Astrocyte (in vitro differentiated cells and primary cell): ENCODE measurements around the gene CCDC3. TPM values are rescaled to one million over a fixed set of nuclear protein-coding genes. Genes with fewer than 3 reads are reported as not detected.

Experiments
- DNase-seq: peaks from one replicate; pipeline ENCODE4 v3.0.0-alpha.2; 2010; ENCODE audit warnings: low read depth
- FAIRE-seq: peaks from 2 replicates; lab custom pipeline; 2011; peaks lifted over from hg19 to GRCh38; lab: Jason Lieb, UNC
- H2AFZ ChIP-seq: 2 replicates; pipeline ENCODE4 v1.6.0; 2012; ENCODE audit warnings: low read depth, low read length, inconsistent platforms
- H3K27ac ChIP-seq: 2 replicates; pipeline ENCODE4 v1.5.1; 2011; ENCODE audit warnings: low read depth, low read length, inconsistent platforms
- H3K27me3 ChIP-seq: 2 replicates; pipeline ENCODE4 v1.6.0; 2011; ENCODE audit warnings: low read length, inconsistent platforms; ENCODE audit not compliant: insufficient read depth
- H3K36me3 ChIP-seq: 2 replicates; pipeline ENCODE4 v1.5.1; 2011; ENCODE audit warnings: low read length, inconsistent platforms; ENCODE audit not compliant: insufficient read depth
- H3K4me1 ChIP-seq: 2 replicates; pipeline ENCODE4 v1.5.1; 2011; ENCODE audit warnings: low read length, inconsistent platforms; ENCODE audit not compliant: insufficient read depth
- H3K4me2 ChIP-seq: 2 replicates; pipeline ENCODE4 v1.6.0; 2012; ENCODE audit warnings: low read length, inconsistent platforms
- H3K4me3 ChIP-seq: 2 replicates; pipeline ENCODE4 v1.5.1; 2011; ENCODE audit warnings: low read depth, mild to moderate bottlenecking, low read length, inconsistent platforms; ENCODE audit not compliant: insufficient read depth
- H3K79me2 ChIP-seq: 2 replicates; pipeline ENCODE4 v1.6.0; 2012; ENCODE audit warnings: mild to moderate bottlenecking, low read length, inconsistent platforms; ENCODE audit not compliant: insufficient read depth
- H3K9ac ChIP-seq: 2 replicates; pipeline ENCODE4 v1.6.0; 2012; ENCODE audit warnings: mild to moderate bottlenecking, low read length, inconsistent platforms
- H3K9me3 ChIP-seq: 2 replicates; pipeline ENCODE4 v1.5.1; 2012; ENCODE audit warnings: low read depth, mild to moderate bottlenecking, low read length, inconsistent platforms; ENCODE audit not compliant: insufficient read depth
- H4K20me1 ChIP-seq: 2 replicates; pipeline ENCODE4 v1.6.0; 2012; ENCODE audit warnings: low read length, inconsistent platforms; ENCODE audit not compliant: insufficient read depth
- H3K27ac Mint-ChIP-seq: one replicate; pipeline ENCODE4 v1.8.0; 2021; ENCODE audit warnings: mild to moderate bottlenecking, mixed read lengths; ENCODE audit not compliant: unreplicated experiment
- H3K27me3 Mint-ChIP-seq: one replicate; pipeline ENCODE4 v1.8.0; 2021; ENCODE audit warnings: low read depth, mixed read lengths; ENCODE audit not compliant: unreplicated experiment
- H3K36me3 Mint-ChIP-seq: one replicate; pipeline ENCODE4 v1.8.0; 2021; ENCODE audit warnings: low read depth, mixed read lengths; ENCODE audit not compliant: unreplicated experiment
- H3K4me1 Mint-ChIP-seq: one replicate; pipeline ENCODE4 v1.8.0; 2021; ENCODE audit warnings: low read depth, mixed read lengths; ENCODE audit not compliant: unreplicated experiment
- H3K4me3 Mint-ChIP-seq: one replicate; pipeline ENCODE4 v1.8.0; 2021; ENCODE audit warnings: mild to moderate bottlenecking, moderate library complexity, mixed read lengths; ENCODE audit not compliant: unreplicated experiment
- H3K9me3 Mint-ChIP-seq: one replicate; pipeline ENCODE4 v1.8.0; 2021; ENCODE audit warnings: mild to moderate bottlenecking, mixed read lengths; ENCODE audit not compliant: unreplicated experiment
- CTCF ChIP-seq: IDR thresholded peaks from 2 replicates; pipeline ENCODE4 v1.5.1; 2011; ENCODE audit warnings: low read depth, mild to moderate bottlenecking, inconsistent platforms, low read length, moderate library complexity; ENCODE audit not compliant: insufficient read depth
- EZH2 ChIP-seq: IDR thresholded peaks from 2 replicates; pipeline ENCODE4 v1.6.1; 2012; ENCODE audit warnings: mild to moderate bottlenecking, low read length, inconsistent platforms; ENCODE audit not compliant: insufficient read depth
- total RNA-seq: library from RNA; stranded (reverse); gene quantifications from 2 replicates; pipeline ENCODE4 v1.2.1, GENCODE V29; 2021

Gene CCDC3
- total RNA-seq, 1 donor from 2014 or later: 25.8 TPM

- H3K9me3 Mint-ChIP-seq: peaks cover 8% of the 10 kb centered on the region
- H3K9me3 ChIP-seq: no peaks in the 10 kb centered on the region
- no peak overlapping the region for H3K27ac Mint-ChIP-seq
- H3K27me3 ChIP-seq: peaks cover 16% of the 10 kb centered on the region
- H3K79me2 ChIP-seq: no peaks in the 10 kb centered on the region
- no peaks in the 10 kb centered on the region for H3K4me1 Mint-ChIP-seq
- H3K27me3 Mint-ChIP-seq: peaks cover 42% of the 10 kb centered on the region
- FAIRE-seq (no peak), DNase-seq (no peak)
- peaks cover 2% of the 10 kb centered on the region for H3K36me3 Mint-ChIP-seq
- no peak overlapping the region for H3K4me3 ChIP-seq
- no peak overlapping the region for H3K4me3 Mint-ChIP-seq
- no peaks in the 10 kb centered on the region for H4K20me1 ChIP-seq
- TF ChIP-seq CTCF (no peak), EZH2 (no peak)
- H3K4me2 ChIP-seq: no peak overlapping the region
- no peak overlapping the region for H3K27ac ChIP-seq
- no peaks in the 10 kb centered on the region for H3K4me1 ChIP-seq
- H3K9ac ChIP-seq: no peak overlapping the region
- no peak overlapping the region for H2AFZ ChIP-seq
- H3K36me3 ChIP-seq: no peaks in the 10 kb centered on the region
Observed at GRCh38 chr10:13006037-13006436, 4.5 kb upstream of the CCDC3 start.

GRCh38 chr10:13003759-13004158 lies 2.2 kb upstream of the CCDC3 start:
- DNase-seq (no peak), FAIRE-seq (no peak)
- H3K4me2 ChIP-seq: no peak overlapping the region
- H2AFZ ChIP-seq: no peak overlapping the region
- Mint-ChIP-seq H3K27me3 (peaks cover 54% of the 10 kb centered on the region), H3K4me3 (no peak overlapping the region), H3K36me3 (peaks cover 2% of the 10 kb centered on the region), H3K27ac (no peak overlapping the region), H3K4me1 (peaks cover 13% of the 10 kb centered on the region), H3K9me3 (peaks cover 8% of the 10 kb centered on the region)
- H3K4me1 ChIP-seq: peaks cover 2% of the 10 kb centered on the region
- no peak overlapping the region for H3K4me3 ChIP-seq
- H3K36me3 ChIP-seq: no peaks in the 10 kb centered on the region
- H3K27ac ChIP-seq: no peak overlapping the region
- peaks cover 8% of the 10 kb centered on the region for H4K20me1 ChIP-seq
- no peaks in the 10 kb centered on the region for H3K9me3 ChIP-seq
- no peak overlapping the region for H3K9ac ChIP-seq
- no peaks in the 10 kb centered on the region for H3K79me2 ChIP-seq
- H3K27me3 ChIP-seq: peaks cover 26% of the 10 kb centered on the region
- TF ChIP-seq CTCF (no peak), EZH2 (no peak)

GRCh38 chr10:13003004-13003403 lies 1.5 kb upstream of the CCDC3 start:
- Mint-ChIP-seq H3K27me3 (peaks cover 54% of the 10 kb centered on the region), H3K4me3 (peak overlapping the region; percentile 48), H3K27ac (no peak overlapping the region)

More at GRCh38 chr10:13003004-13003403, 1.5 kb upstream of the CCDC3 start:
- H3K4me1 ChIP-seq: peaks cover 2% of the 10 kb centered on the region
- Mint-ChIP-seq H3K4me1 (peaks cover 13% of the 10 kb centered on the region), H3K9me3 (peaks cover 8% of the 10 kb centered on the region), H3K36me3 (peaks cover 3% of the 10 kb centered on the region)
- no peaks in the 10 kb centered on the region for H3K36me3 ChIP-seq
- no peak overlapping the region for H3K4me2 ChIP-seq
- H3K79me2 ChIP-seq: no peaks in the 10 kb centered on the region
- peak; percentile 33 for DNase-seq
- no peak overlapping the region for H2AFZ ChIP-seq
- no peak for FAIRE-seq
- no peak overlapping the region for H3K4me3 ChIP-seq
- H4K20me1 ChIP-seq: peaks cover 8% of the 10 kb centered on the region
- TF ChIP-seq CTCF (no peak), EZH2 (no peak)
- H3K27me3 ChIP-seq: peaks cover 26% of the 10 kb centered on the region
- H3K9ac ChIP-seq: no peak overlapping the region
- H3K9me3 ChIP-seq: no peaks in the 10 kb centered on the region
- H3K27ac ChIP-seq: no peak overlapping the region
